DMS79 (cell line): ENCODE results near the gene GABRB3.

ENCODE experiments used
- DNase-seq: peaks from one replicate; lab custom pipeline; 2025; lab: John Stamatoyannopoulos, UW

Gene GABRB3

DNA sequence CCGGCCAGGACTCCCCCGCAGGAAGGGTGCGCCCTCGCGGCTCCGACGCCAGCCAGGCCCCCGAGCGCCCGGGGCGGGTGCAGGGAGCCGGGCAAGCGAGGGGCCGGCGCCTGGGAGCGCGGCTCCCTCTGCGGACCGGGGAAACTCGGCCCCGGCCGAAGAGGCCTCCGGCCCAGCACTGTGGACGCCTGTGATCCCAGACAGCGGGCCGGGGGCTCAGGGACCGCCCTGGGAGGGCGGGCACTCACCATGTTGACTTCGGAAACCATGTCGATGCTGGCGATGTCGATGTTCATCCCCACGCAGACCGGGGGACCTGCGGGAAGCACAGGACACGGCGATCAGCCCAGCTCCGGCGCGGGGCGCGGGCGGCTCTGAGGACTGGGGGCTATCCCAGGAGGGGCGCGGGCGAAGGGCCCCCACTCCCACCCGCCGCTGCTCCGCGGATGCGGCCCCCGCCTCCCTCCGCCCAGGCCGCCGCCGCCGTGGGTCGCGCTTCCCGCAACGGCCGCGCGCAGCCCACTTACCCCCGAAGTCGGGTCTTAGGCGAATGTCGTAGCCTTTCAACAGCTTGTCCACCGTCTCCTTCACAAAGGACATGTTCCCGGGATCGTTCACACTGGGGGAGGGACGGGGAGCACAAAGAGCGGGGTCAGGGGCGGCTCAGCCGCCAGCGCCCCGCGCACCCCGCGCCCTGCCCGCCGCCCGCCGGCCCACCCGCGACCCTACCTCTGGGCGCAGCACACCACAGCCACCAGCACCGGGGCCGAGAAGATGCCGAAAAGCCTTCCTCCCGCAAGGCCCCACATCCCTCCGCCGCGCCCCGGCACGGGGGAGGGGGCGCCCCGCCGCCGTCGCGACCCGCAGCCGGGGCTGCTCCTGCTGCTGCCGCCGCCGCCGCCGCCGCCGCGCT lies at the start of gene GABRB3:
GABRB3 (minus strand) TSS at position 913 of the 913 bp plus-strand sequence.
- no peak for DNase-seq

DNA sequence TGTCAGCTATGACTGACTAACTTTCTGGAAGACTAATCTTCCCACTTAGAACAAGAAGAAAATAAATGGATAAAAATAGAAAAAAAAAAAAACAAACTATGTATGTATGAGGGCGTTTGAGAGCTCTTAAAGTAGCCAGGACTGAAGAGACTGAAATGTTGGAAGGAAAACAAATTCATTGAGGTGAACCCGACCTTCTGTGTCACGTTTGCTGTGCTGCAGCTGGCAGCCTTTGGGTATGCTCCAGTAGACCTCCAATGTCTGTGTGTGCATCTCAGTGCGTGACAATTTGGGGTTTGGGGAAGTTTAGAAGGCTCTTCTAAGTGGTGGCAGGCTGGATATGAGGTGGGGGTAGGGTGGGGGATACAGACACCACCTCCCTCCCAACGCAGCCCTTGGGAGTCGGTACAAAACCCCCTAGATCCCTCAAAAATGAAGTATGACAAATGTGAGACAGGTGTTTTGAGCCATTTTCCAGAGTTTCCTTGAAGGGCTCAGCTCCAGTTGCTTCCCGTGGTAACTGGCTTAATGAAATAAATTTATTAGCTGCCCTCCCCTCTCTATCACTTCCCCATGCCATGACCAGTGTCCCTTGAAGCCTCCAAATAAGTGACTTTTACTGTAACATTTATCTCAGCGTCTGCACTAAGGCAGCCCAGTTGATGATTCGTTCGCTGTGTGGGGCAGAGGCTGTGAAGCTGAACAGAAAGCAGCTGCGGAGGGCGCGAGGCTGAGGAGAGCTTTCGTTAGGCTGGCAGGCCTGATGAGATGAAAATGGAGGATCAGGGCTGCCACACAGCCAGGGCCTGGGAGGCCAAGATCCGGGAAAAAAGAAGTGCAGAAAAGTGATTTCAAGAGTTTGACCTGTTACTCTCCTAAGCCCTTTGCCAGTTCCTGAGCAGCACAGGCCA lies 34.9 kb upstream of the GABRB3 start:
- peak; percentile 58 for DNase-seq

DNA sequence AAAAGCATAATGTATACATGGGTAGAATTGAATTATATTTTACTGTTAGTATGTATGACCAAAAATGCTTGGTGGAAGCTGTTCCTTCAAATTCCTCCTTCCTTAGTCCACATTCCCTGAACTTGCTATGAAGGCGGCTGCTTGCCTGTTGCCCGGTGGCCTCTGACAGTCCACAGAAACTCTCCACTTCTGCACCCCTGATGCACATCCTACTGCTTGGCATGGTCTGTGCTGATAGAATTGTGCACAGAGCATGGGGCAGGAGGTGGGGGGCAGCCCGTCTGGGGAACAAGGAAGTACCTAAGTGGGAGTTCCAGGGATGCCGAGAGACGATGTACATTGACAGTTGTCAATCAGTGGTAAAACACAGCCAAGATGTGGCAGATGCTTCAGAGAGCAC lies 33.7 kb upstream of the GABRB3 start:
- DNase-seq: peak; percentile 10

DNA sequence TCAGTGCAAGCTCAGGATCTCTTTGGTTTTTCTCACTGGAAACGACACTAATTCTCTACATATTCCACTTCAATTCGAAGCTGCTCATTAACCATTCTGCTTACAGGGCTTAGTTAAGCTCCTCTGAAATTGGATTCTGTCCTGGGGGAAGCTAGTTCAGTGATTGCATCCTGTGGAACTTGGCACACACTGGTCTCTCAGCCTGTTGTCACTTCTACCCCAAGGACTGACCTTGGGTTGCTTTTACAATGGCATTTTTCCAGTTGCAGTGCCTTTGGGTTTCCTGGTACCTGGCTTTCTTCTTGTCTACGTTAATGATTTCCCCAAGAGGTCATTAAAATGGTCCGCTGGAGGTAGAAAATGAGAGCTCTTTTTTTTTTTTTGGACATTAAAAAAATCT lies 33.3 kb upstream of the GABRB3 start:
- peak; percentile 50 for DNase-seq

DNA sequence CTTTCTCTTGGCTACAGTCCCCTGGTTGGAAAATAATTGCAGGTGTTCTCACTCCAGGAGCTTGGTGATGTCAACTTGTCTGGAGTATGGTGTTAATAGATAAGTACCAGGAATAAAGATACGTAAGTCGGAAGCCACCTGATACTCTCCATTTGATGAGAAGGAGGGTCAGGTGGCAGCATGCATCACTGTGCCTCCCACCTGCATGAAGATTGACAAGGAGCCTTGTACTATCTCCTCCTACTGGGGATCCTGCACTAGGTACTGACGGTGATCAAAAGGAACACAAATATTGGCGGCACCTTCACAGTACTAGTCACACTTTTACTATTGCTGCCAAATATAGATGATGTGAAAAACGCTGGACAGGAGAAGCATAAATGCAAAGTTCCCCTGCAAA lies 32.6 kb upstream of the GABRB3 start:
- DNase-seq: peak; percentile 11

DNA sequence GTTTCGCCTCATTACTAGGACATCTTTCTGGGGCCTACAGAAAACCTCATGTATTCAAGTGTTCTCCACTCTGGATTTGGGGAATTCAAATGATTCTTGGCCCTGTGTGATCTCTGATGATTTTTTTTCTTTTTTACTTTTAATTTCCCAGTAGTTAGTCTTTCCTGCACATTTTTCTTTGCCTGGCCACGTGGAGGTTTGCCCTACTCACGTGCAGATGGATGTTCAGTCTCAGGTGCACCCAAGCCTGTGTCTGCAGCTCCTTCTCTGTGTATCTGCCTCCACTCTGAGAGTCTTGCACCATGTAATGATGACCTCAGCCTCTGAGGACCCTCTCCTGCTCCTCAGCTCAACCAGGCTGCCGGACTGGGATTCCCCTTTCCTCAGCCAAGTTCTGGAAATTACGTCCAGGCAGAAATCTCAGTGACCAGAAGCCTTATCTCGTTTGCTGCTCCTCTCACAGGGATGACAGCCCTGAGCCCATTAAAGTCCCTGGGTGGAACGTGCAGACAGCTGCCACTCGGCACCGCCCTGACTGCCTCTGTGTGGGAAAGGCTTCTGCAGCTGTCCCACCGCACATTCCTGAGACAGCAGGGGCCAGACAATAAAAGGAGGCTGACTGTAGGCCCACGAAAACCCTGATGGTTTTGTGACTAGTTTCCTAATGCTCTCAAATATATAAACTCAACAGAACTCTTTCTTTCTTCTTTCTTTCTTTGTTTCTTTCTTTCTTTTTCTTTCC lies 31.4 kb upstream of the GABRB3 start:
- no peak for DNase-seq

DNA sequence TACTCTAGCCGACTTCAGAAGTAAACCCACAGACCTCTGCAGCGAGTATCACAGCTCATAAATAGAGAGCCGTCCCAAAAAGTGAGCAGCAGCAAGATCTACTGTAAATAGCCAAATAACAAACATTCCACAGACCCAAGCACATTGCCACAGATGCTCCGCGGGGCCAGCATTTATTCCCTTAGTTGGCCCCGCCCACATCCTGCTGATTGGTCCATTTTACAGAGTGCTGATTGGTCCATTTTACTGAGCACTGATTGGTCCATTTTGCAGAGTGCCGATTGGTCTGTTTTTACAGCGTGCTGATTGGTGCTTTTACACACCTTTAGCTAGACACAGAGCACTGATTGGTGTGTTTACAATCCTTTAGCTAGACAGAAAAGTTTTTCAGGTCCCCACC lies 17.3 kb upstream of the GABRB3 start:
- no peak for DNase-seq

DNA sequence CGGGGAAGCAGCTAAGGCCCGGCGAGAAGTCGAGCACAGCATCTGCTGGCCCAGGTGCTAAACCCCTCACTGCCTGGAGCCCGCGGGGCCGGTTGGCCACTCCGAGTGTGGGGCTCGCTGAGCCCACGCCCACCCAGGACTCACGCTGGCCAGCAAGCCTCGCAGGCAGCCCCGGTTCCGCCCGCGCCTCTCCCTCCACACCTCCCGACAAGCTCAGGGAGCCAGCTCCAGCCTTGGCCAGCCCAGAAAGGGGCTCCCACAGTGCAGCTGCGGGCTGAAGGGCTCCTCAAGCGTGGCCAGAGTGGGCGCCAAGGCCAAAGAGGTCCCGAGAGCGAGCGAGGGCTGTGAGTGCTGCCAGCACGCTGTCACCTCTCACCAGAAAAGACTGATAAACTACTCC lies 8.9 kb upstream of the GABRB3 start:
- DNase-seq: no peak

DNA sequence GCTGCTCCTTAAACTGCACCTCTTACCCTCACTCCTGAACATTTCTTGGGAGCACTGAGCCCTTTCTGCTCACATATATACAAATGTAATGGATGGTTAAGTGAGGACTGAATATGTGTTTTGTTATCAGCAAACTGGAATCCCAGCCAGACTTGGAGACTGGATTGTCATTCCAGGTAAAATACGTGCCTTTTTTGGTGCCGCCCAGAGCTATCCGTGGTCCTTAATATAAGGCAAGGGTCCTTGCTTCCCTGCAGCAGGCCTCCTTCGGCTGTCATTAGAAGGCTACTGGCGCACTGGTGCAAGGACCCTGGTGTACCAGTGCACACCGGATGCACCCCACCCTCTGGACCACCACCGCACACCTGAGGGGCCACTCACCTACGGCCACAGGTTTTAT lies 1.1 kb upstream of the GABRB3 start:
- no peak for DNase-seq

DNA sequence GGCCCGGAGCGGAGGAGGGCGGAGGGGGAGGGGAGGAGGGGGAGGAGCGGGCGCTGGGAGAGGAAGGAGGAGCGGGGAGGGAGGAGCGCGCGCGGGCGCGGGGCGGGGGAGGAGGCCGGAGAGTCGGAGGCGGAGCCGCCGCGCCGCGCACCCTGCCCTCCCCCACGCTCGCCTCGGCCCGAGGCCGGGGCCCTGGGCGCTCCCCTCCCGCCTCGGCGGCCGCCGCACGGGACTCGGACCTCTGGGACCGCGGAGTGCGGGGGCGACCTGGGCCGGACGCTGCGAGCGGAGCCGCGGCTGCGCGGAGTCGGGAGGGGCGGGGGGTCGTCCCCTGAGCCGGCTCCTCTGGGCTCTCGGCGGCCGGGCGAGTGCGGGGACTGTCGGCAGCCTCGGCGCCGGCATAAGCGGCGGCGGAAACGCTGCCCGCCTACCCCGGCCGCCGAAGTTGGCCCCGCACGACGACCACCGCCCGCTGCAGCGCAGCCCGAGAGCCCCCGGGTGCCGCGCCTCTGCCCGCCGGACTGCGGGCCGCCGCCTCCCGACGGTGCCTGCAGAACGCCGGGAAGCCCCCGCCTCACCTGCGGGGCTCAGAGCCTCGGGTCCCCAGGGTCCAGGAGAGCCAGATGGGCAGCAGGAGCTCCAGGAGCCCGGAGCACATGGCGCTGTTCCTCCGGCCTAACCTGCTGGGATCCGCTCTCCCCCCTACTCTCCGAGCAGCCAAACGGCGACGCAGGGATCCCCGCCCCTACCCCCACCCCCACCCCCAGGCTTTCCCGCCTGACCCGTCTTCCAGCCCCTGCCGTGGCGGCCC lies 406 bp upstream of the GABRB3 start:
- DNase-seq: peak; percentile 9

DNA sequence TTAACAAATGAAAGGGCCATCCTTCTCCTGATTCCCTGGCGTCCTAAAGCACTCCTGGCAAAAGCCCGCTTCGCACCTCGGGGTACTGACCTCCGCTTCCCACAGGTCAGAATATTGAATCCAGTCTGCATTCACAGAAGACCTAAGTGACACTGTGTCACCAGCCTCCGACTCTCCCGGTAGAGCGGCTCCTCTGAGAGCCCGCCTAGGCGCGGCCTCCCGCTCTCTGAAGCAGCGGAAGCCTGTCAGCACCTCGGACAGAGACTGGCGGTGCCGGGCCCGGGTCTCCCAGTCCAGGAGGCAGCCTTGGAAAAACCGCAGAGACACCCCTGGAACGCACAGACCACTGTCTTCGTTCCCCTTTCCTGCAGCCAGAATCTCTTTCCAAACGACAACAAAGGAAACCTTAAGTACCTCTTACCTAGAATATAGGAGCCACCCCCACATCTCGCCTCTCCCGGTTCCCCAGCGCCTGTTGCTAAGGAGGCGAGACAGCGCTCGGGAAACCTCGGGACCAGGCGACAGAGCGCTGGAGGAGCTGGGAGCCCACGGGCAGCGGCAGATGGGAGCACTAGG lies 1.2 kb downstream of the GABRB3 start:
- DNase-seq: peak; percentile 22

DNA sequence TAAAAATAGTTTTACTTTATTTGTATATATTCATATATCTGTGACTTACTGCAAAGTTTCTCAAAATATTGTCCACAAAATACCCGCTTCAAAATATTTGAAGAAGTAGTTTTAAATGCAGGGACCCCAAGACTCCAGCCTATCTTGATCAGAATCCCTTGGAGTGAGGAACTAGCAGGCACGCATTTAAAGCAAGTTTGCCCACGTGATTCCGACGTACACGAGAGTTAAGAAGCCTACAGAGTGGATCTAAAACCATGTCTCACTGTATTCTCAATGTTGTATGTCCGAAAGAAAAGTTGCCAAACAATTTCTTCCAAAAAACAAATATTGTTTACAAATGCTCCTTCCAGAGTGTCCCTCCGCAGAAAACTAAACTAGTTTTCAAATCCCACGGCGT lies 1.7 kb downstream of the GABRB3 start:
- peak; percentile 21 for DNase-seq

DNA sequence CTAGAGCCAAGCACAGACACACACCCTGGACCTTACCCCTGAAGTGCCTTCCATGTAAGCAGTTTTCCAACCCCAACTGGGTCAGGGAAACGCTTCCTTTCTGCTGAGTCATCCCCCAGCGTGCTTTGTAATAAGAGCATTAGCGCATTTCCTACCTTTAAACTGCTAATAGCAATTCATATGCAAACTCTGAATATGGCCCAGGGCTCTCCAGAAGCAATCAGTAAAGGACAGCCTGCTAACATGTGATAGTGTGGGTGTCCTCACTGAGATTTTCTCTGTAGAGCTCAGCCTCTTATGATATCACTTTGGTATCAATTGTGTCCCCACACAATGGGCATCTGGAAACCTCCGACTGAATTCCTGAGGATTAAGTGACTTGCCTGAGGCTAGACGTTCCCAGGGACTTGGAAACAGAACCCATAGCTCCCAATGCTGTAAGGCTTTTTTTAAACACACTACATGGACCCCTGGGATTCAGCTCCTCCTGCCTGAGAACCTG lies 5.6 kb downstream of the GABRB3 start:
- DNase-seq: no peak

DNA sequence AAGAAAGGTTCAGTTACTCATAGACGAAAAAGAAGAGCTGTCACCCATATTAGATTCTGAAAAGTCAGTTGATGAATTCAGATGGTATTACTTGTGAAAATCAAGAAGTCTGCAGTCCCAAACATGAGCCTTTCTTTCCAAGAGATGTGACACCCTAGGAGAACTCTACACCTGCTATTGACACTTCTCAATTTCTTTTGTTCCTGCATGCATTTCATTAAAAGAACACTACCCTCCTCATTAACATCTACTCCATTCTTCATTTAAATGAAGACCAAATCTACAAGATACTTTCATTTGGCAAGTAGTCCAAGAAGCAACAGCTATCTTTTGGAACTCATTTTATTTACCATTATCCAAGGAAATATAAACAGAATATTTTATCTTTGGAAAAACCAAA lies 6.6 kb downstream of the GABRB3 start:
- DNase-seq: no peak

DNA sequence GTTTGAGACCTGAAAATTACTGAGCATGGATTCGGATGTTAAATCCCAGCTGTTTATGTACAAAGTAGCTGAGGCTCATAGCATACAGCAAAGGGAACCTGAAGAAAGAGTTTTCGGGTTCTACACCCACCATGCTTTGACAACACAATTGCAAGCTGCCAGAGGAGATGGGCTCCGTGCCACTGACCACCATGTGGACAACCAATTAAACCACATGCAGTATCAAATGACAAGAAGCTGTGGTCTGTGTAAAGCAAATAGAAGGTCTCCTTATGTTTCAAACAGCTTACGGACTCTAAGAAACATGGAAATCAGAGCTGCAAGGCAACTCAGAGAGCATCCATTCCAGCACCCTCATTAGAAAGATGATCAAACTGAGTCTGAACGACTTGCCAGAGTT lies 12.9 kb downstream of the GABRB3 start:
- DNase-seq: no peak

DNA sequence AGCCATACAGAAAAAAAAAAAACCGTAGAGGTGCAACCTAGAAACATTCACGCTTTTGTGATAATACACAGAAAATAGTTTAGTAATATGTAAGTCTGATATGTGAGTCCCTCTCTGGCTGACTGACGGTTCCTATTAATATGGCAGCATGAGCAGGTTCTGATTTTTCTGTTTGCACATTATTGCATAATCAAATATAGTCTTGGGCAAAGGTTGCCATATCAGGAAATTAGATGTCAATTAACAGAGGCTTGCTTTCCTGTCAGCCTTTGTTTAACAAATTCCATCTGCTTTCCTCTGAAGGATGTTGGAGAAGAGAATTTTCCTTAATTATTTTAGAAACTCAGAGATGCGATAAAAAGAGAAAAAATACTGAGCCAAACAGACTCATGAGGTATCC lies 14.8 kb downstream of the GABRB3 start:
- DNase-seq: no peak

DNA sequence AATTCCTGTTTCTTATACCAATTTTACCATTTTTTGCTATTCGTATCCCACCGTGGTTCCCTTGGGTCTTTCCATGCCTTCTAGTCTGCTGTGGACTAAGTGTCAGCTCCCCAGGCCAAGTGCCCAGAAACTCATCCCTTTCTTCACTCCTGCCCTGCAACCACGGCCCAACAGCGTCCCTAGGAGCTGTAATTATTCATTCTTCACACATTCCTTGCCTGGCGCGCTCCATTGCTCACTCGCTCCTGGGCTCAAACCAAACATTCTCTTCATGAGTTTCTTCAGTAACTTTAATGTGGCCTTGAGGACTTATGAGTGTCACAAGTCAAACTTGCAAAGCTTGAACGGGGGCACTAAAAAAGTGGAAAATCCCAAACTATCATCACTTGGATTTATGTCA lies 15.7 kb downstream of the GABRB3 start:
- DNase-seq: no peak

DNA sequence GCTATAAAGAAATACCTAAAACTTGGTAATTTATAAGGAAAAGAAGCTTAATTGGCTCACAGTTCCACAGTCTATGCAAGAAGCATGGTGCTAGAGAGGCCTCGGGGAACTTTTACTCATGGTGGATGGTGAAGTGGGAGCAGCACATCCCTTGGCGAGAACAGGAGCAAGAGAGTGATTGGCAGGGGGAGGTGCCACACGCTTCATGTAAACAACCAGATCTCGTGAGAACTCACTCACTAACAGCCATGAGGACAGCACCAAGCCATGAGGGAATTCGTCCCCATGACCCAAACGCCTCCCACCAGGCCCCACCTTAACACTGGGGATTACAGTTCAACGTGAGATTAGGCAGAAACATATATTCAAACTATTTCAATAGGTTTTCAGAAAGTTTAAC lies 28.0 kb downstream of the GABRB3 start:
- no peak for DNase-seq

DNA sequence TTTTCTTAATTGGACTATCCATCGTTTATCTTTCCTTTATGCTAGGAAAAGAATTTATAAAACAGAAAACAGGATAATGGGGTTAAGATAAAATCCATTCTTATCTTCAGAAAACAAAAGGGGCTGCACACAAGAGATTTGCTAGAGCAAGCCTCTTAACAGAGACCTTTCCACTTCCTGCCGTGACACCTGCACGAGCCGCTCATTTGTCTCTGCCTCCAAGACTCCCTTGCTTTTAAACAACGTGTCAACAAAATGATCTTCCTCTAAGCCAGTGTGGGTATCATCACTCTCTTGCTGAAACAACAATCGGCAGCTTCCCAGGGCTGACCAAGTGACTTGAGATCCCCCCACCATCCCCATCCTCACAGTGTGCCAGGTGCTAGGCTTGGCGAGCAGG lies 33.1 kb downstream of the GABRB3 start:
- DNase-seq: no peak

DNA sequence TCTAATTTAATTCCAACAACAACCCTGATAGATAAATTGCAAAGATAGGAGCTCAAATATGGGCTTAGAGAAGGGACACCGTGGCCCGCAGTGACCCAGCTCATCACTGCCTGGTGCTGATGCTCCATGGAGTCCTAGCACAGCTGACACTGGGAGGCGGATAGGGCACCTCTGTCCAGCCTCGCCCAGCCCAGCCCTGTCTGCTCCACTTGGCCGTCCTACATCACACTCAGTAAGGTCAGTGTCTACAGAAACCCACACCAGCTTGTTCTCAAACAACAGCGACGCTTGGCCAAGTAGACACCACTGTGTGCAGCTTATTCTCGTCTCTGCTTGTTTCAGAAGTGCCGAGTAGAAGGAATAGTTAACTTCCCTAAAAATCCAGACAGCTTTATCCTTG lies 33.9 kb downstream of the GABRB3 start:
- no peak for DNase-seq
